ENCODE results near the gene CASK.

CASK gene

GRCh38 chrX:41559235-41560052 is 363.9 kb downstream of the CASK start:
- DNase-seq (ENCODE audit: low read depth): no peak

- no peak for DNase-seq (ENCODE audit: low read depth)
Observed at GRCh38 chrX:41558531-41558930, 364.8 kb downstream of the CASK start.

- no peak for DNase-seq (ENCODE audit: low read depth)
Observed at GRCh38 chrX:41556958-41557357, 366.4 kb downstream of the CASK start.

- no peak for DNase-seq (ENCODE audit: low read depth)
Observed at GRCh38 chrX:41553688-41554087, 369.7 kb downstream of the CASK start.

GRCh38 chrX:41548411-41548810 is 374.9 kb downstream of the CASK start:
- DNase-seq (ENCODE audit: low read depth): no peak

GRCh38 chrX:41543668-41544067 is 379.7 kb downstream of the CASK start:
- DNase-seq (ENCODE audit: low read depth): no peak

- no peak for DNase-seq (ENCODE audit: low read depth)
Observed at GRCh38 chrX:41543025-41543424, 380.3 kb downstream of the CASK start.

GRCh38 chrX:41542536-41542935 is 380.8 kb downstream of the CASK start:
- no peak for DNase-seq (ENCODE audit: low read depth)

- no peak for DNase-seq (ENCODE audit: low read depth)
Observed at GRCh38 chrX:41542135-41542534, 381.2 kb downstream of the CASK start.

- DNase-seq (ENCODE audit: low read depth): no peak
Observed at GRCh38 chrX:41541386-41541785, 382.0 kb downstream of the CASK start.

GRCh38 chrX:41538707-41539106 is 384.6 kb downstream of the CASK start:
- no peak for DNase-seq (ENCODE audit: low read depth)

GRCh38 chrX:41530085-41530484 is 393.3 kb downstream of the CASK start:
- DNase-seq (ENCODE audit: low read depth): no peak

GRCh38 chrX:41529221-41529620 is 394.1 kb downstream of the CASK start:
- no peak for DNase-seq (ENCODE audit: low read depth)

GRCh38 chrX:41528784-41529183 is 394.6 kb downstream of the CASK start:
- DNase-seq (ENCODE audit: low read depth): no peak

GRCh38 chrX:41526925-41527324 is 396.4 kb downstream of the CASK start:
- DNase-seq (ENCODE audit: low read depth): no peak

GRCh38 chrX:41526271-41526670 is 397.1 kb downstream of the CASK start:
- peak; percentile 63 for DNase-seq (ENCODE audit: low read depth)

- no peak for DNase-seq (ENCODE audit: low read depth)
Observed at GRCh38 chrX:41522671-41523070, 400.7 kb downstream of the CASK start.

GRCh38 chrX:41522081-41522480 is 401.3 kb downstream of the CASK start:
- DNase-seq (ENCODE audit: low read depth): no peak

- no peak for DNase-seq (ENCODE audit: low read depth)
Observed at GRCh38 chrX:41519468-41519867, 403.9 kb downstream of the CASK start.

GRCh38 chrX:41518841-41519220 is 404.5 kb downstream of the CASK start:
- DNase-seq (ENCODE audit: low read depth): no peak

GRCh38 chrX:41518127-41518840 is 405.1 kb downstream of the CASK start:
- no peak for DNase-seq (ENCODE audit: low read depth)

GRCh38 chrX:41516999-41517765 is 406.2 kb downstream of the CASK start:
- no peak for DNase-seq (ENCODE audit: low read depth)

GRCh38 chrX:41516456-41516855 is 406.9 kb downstream of the CASK start:
- no peak for DNase-seq (ENCODE audit: low read depth)
